Measurements from ENCODE around the gene BDH1.

GRCh38 chr3:197485143-197485542 is 70.6 kb downstream of the BDH1 start:
- TF ChIP-seq CTCF (IDR thresholded peaks at IDR 0.05), result no peak
- TF ChIP-seq POLR2AphosphoS5 (IDR thresholded peaks at IDR 0.05), result no peak

Measured in upper lobe of left lung (tissue), 4 donors.